Left ventricle myocardium inferior (tissue), 1 donor: ENCODE data around the gene ISCU. TPM values are rescaled to one million over a fixed set of nuclear protein-coding genes. Genes with fewer than 3 reads are reported as not detected.
A peak's percentile ranks its signal among the peaks of the same experiment; 100 is the strongest.

ENCODE experiments used
- DNase-seq: peaks from one replicate; pipeline ENCODE4 v3.0.0-alpha.2; 2020
- H3K27ac ChIP-seq: fragments of 200-600 bp; replicated peaks from 2 replicates; pipeline ENCODE4 v1.8.0; 2021
- H3K27me3 ChIP-seq: fragments of 200-600 bp; 2 replicates; pipeline ENCODE4 v1.8.0; 2021; ENCODE audit warnings: low read depth
- H3K36me3 ChIP-seq: fragments of 200-600 bp; 2 replicates; pipeline ENCODE4 v1.8.0; 2021
- H3K4me1 ChIP-seq: fragments of 200-600 bp; 2 replicates; pipeline ENCODE4 v1.8.0; 2021
- H3K4me3 ChIP-seq: fragments of 200-600 bp; 2 replicates; pipeline ENCODE4 v1.8.0; 2021; ENCODE audit warnings: mild to moderate bottlenecking, moderate library complexity
- H3K9me3 ChIP-seq: fragments of 200-600 bp; replicated peaks from 2 replicates; pipeline ENCODE4 v1.8.0; 2021
- CTCF ChIP-seq: fragments of 200-600 bp; IDR thresholded peaks from 2 replicates; pipeline ENCODE4 v1.8.0; 2021; ENCODE audit warnings: antibody characterized with exemption, mild to moderate bottlenecking, borderline replicate concordance
- intact Hi-C: fragments of 100-400 bp; cut with micrococcal nuclease; formaldehyde crosslinking; loops from one replicate; pipeline ENCODE4 v1.11.0; 2022
- total RNA-seq: library from RNA; stranded (reverse); fragmentation: NEBNext Ultra II Directional; extraction: Animal tissue kit (Norgen Biotek cat#: 25700); gene quantifications from one replicate; pipeline ENCODE4 v1.2.1, GENCODE V29; 2021
- donor health status: DM: no; HTN: yes; CAD: no; lungs with severe emphysema.

Gene ISCU
- total RNA-seq, 1 donor from 2014 or later, result 560 TPM

- intact Hi-C loops, result no loop called here
Observed at GRCh38 chr12:108610856-108611605, 48.6 kb downstream of the ISCU start.

GRCh38 chr12:108611884-108612415 is 49.6 kb downstream of the ISCU start:
- intact Hi-C loops, result no loop called here
- TF ChIP-seq CTCF, result peak; percentile 46
- H3K4me3 ChIP-seq, result no peak overlapping the region
- no peak for DNase-seq
- H3K4me1 ChIP-seq, result peaks cover 17% of the 10 kb centered on the region
- H3K9me3 ChIP-seq, result peaks cover 8% of the 10 kb centered on the region
- H3K36me3 ChIP-seq, result no peaks in the 10 kb centered on the region
- H3K27me3 ChIP-seq, result no peaks in the 10 kb centered on the region
- no peak overlapping the region for H3K27ac ChIP-seq

More at GRCh38 chr12:108610856-108611605, 48.6 kb downstream of the ISCU start:
- Histone ChIP-seq H3K27ac (no peak overlapping the region), H3K4me3 (no peak overlapping the region), H3K36me3 (no peaks in the 10 kb centered on the region), H3K9me3 (peaks cover 7% of the 10 kb centered on the region), H3K4me1 (peaks cover 17% of the 10 kb centered on the region), H3K27me3 (no peaks in the 10 kb centered on the region)
- TF ChIP-seq CTCF, result no peak
- DNase-seq, result no peak

- intact Hi-C loops, result no loop called here
- no peak for TF ChIP-seq CTCF
Observed at GRCh38 chr12:108612788-108613282, 50.4 kb downstream of the ISCU start.

GRCh38 chr12:108613548-108613947 is 51.2 kb downstream of the ISCU start:
- Histone ChIP-seq H3K27me3 (no peaks in the 10 kb centered on the region), H3K4me3 (no peak overlapping the region), H3K36me3 (no peaks in the 10 kb centered on the region), H3K27ac (no peak overlapping the region), H3K9me3 (peaks cover 8% of the 10 kb centered on the region), H3K4me1 (peaks cover 25% of the 10 kb centered on the region)
- no peak for DNase-seq
- no peak for TF ChIP-seq CTCF
- intact Hi-C loops, result no loop called here

More at GRCh38 chr12:108612788-108613282, 50.4 kb downstream of the ISCU start:
- Histone ChIP-seq H3K9me3 (peaks cover 8% of the 10 kb centered on the region), H3K36me3 (no peaks in the 10 kb centered on the region), H3K27me3 (no peaks in the 10 kb centered on the region), H3K27ac (no peak overlapping the region), H3K4me1 (peaks cover 19% of the 10 kb centered on the region), H3K4me3 (no peak overlapping the region)
- no peak for DNase-seq

- Histone ChIP-seq H3K36me3 (no peaks in the 10 kb centered on the region), H3K27me3 (no peaks in the 10 kb centered on the region), H3K27ac (no peak overlapping the region), H3K4me3 (no peak overlapping the region), H3K9me3 (peaks cover 8% of the 10 kb centered on the region), H3K4me1 (peaks cover 20% of the 10 kb centered on the region)
- TF ChIP-seq CTCF, result no peak
- no peak for DNase-seq
- intact Hi-C loops, result no loop called here
Observed at GRCh38 chr12:108614041-108614440, 51.6 kb downstream of the ISCU start.
